NCI-H2107 treated with DMSO at 0.1 percent for 48 hours (cell line): ENCODE results near the gene DEPDC4.
"Not testable (repeated sequence)": the region's sequence is repeated elsewhere in the genome, so short reads cannot be mapped to it uniquely, and the experiment has no call there.

Experiments
- DNase-seq: peaks from one replicate; lab custom pipeline; 2025; ENCODE audit not compliant: unreplicated experiment; lab: John Stamatoyannopoulos, UW

Gene DEPDC4

GRCh38 chr12:100265107-100265506, 1.8 kb downstream of the DEPDC4 start:
- not testable (repeated sequence) for DNase-seq

GRCh38 chr12:100263131-100263530, 3.7 kb downstream of the DEPDC4 start:
- no peak for DNase-seq

DNA sequence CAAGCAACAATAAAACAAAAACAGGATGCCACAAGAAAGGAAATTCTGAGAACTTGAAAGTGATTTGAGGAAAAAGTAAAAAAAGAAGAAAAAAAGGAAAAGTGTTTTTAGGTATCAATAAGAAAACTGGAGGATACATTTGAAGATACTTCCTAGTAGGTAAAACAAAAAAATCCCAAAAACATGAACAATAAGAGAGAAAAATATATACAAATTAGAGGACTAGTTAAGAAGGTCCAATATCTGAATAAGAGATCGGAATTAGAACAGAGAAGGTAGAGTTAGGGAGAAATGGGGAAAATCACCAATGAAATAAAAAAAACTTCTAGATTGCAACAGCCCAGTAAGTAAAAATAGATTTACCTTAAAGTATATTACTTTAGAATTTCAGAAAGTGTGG, 8.8 kb downstream of the DEPDC4 start:
- no peak for DNase-seq

- no peak for DNase-seq
These were observed 12.0 kb downstream of the DEPDC4 start for GRCh38 chr12:100254876-100255275.

- DNase-seq, result no peak
These were observed 13.4 kb downstream of the DEPDC4 start for GRCh38 chr12:100253437-100253836.

GRCh38 chr12:100251917-100252316, 15.0 kb downstream of the DEPDC4 start:
- peak; percentile 58 for DNase-seq

GRCh38 chr12:100249941-100250340, 16.9 kb downstream of the DEPDC4 start:
- DNase-seq, result no peak

GRCh38 chr12:100248886-100249285, 18.0 kb downstream of the DEPDC4 start:
- DNase-seq, result no peak

GRCh38 chr12:100247765-100248164, 19.1 kb downstream of the DEPDC4 start:
- DNase-seq, result no peak

DNA sequence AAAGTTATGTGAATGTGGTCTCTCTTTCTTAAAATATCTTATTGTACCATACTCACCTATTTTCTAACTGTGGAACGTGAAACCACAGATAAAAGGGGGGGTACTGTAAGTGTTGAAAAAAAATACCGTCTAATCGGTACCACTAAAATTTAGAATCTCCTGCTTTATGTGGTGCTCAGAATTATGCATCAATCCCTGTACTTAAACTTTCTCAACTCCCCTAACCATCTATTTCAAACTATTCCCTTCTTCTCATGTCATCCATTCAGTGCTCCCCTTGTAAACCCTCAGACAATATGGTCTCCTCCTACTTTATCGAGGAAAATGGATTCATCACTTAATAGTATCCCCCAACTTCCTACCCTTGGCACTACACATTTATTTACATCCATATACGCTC, 23.7 kb downstream of the DEPDC4 start:
- no peak for DNase-seq

- no peak for DNase-seq
These were observed 27.3 kb downstream of the DEPDC4 start for GRCh38 chr12:100239589-100239988.

DNA sequence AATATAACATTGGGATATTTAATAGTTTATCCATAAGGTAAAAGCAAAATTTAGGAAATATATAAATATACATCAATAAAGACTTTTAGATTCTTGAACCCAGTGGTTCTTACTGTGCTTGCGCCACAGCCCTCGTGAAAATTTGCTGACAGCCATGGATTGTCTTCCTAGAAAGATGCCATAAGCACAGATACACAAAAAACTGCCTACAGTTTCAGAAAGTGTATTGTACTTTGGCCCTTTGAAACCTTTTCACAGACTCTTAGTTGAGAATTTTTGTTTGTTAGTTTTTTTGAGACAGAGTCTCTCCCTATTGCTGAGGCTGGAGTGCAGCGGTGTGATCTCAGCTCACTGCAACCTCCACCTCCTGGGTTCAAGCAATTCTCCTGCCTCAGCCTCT, 28.1 kb downstream of the DEPDC4 start:
- DNase-seq, result no peak

GRCh38 chr12:100234591-100235304, 32.1 kb downstream of the DEPDC4 start:
- DNase-seq, result peak; percentile 37

- no peak for DNase-seq
These were observed 32.7 kb downstream of the DEPDC4 start for GRCh38 chr12:100234166-100234565.

GRCh38 chr12:100231873-100232272, 35.0 kb downstream of the DEPDC4 start:
- DNase-seq, result not testable (repeated sequence)

GRCh38 chr12:100229876-100230275, 37.0 kb downstream of the DEPDC4 start:
- no peak for DNase-seq

- no peak for DNase-seq
These were observed 37.7 kb downstream of the DEPDC4 start for GRCh38 chr12:100229036-100229635.

DNA sequence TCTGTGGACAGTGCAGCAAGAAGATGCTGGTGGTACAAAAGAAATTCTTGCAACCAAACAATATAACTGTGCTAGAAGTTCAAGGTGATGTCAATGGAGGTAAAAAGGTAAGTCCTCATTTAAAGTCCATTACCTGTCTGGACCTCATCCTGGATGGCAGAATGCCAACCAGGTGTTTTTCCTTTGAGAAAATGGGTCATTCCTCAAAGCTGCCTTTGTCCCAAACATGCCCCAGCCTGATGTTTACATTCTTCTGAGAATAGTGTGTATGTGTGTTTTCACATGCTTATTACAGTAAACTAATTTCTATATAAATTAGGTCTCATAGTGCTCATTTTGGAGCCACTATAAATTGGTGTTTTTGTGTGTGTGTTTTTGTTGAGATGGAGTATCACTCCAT, 41.4 kb downstream of the DEPDC4 start:
- DNase-seq, result no peak

- DNase-seq, result not testable (repeated sequence)
These were observed 44.7 kb downstream of the DEPDC4 start for GRCh38 chr12:100222173-100222572.

DNA sequence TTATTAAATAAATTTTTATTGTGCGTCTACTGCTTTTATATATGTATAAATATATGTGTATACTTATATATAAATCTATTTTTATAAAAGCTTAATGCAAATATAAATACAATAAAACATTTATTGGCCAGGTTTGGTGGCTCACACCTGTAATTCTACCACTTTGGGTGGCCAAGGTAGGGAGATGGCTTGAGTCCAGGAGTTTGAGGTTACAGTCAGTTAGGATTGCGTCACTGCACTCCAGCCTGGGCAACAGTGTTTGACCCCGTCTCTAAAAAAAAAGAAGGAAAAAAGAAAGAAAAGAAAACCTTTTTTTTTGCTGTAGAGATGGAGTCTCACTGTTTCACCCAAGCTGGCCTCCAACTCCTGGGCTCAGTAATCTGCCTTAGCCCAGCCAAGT, 45.4 kb downstream of the DEPDC4 start:
- DNase-seq, result no peak

- no peak for DNase-seq
These were observed 47.4 kb downstream of the DEPDC4 start for GRCh38 chr12:100219328-100220109.

DNA sequence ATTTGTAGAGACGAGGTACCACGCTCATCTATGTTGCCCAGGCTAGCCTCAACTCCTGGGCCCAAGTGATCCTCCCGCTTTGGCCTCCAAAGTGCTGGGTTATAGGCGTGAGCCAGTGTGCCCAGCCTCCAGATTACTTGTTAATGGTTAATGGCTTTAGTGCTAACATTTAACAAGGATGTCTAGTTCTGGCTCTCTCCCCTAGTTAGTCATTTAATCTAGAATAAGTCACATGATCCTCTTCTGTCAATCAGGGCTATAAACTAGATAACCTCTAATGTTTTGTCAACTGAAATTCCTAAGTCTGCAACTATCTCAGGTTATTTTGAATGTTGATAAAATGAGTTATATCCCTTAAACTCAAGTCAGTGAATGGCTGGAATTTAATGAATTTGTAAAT, 50.5 kb downstream of the DEPDC4 start:
- DNase-seq, result no peak
